Trophoblast cell (in vitro differentiated cells and primary cell): Measurements from ENCODE around the gene FNDC3A.
A peak's percentile ranks its signal among the peaks of the same experiment; 100 is the strongest.

Experiments
- DNase-seq, 2 donors: peaks; one replicate each; pipeline ENCODE4 v3.0.0-alpha.2; 2016
- H2AFZ ChIP-seq: 2 replicates; pipeline ENCODE4 v1.6.1; 2013; ENCODE audit warnings: low read length, moderate library complexity, mild to moderate bottlenecking; ENCODE audit not compliant: insufficient read depth, poor library complexity
- H2AK5ac ChIP-seq: 2 replicates; pipeline ENCODE4 v1.6.1; 2013; ENCODE audit warnings: mild to moderate bottlenecking, low read length
- H2BK120ac ChIP-seq: 2 replicates; pipeline ENCODE4 v1.6.1; 2013; ENCODE audit warnings: low read length, mild to moderate bottlenecking, moderate library complexity; ENCODE audit not compliant: insufficient read depth, poor library complexity
- H2BK12ac ChIP-seq: 2 replicates; pipeline ENCODE4 v1.6.1; 2013; ENCODE audit warnings: mild to moderate bottlenecking, low read length, moderate library complexity
- H2BK5ac ChIP-seq: 2 replicates; pipeline ENCODE4 v1.6.1; 2013; ENCODE audit warnings: low read length, low read depth, moderate library complexity, mild to moderate bottlenecking; ENCODE audit not compliant: poor library complexity
- H3K14ac ChIP-seq: 2 replicates; pipeline ENCODE4 v1.6.1; 2013; ENCODE audit warnings: mild to moderate bottlenecking, low read length
- H3K18ac ChIP-seq: 2 replicates; pipeline ENCODE4 v1.6.1; 2013; ENCODE audit warnings: mild to moderate bottlenecking, low read length
- H3K23ac ChIP-seq: 2 replicates; pipeline ENCODE4 v1.6.1; 2013; ENCODE audit warnings: low read length
- H3K27ac ChIP-seq: 2 replicates; pipeline ENCODE4 v1.5.1; 2013; ENCODE audit warnings: low read depth, mild to moderate bottlenecking, inconsistent platforms, low read length, moderate library complexity
- H3K27me3 ChIP-seq: 2 replicates; pipeline ENCODE4 v1.6.1; 2013; ENCODE audit warnings: inconsistent platforms, mild to moderate bottlenecking, low read length, moderate library complexity; ENCODE audit not compliant: insufficient read depth
- H3K36me3 ChIP-seq, 2 experiments: 1 replicate in 1 of 2; 2 replicates in 1 of 2; pipeline ENCODE4 v1.6.1; 2013; ENCODE audit warnings: low read length in 2 of 2, mild to moderate bottlenecking in 2 of 2, moderate library complexity in 1 of 2; ENCODE audit not compliant: insufficient read depth in 2 of 2, control insufficient read depth in 1 of 2
- H3K4ac ChIP-seq: 2 replicates; pipeline ENCODE4 v1.6.1; 2013; ENCODE audit warnings: low read depth, mild to moderate bottlenecking, low read length, moderate library complexity
- H3K4me1 ChIP-seq, 2 experiments: 1 replicate in 1 of 2; 2 replicates in 1 of 2; pipeline ENCODE4 v1.6.1; 2013; ENCODE audit warnings: low read length in 2 of 2, mild to moderate bottlenecking in 2 of 2, moderate library complexity in 1 of 2; ENCODE audit not compliant: insufficient read depth in 2 of 2, control insufficient read depth in 1 of 2
- H3K4me2 ChIP-seq: 2 replicates; pipeline ENCODE4 v1.6.1; 2013; ENCODE audit warnings: inconsistent platforms, mild to moderate bottlenecking, low read length, moderate library complexity
- H3K4me3 ChIP-seq: 2 replicates; pipeline ENCODE4 v1.5.1; 2013; ENCODE audit warnings: mild to moderate bottlenecking, low read depth, low read length, inconsistent platforms
- H3K79me1 ChIP-seq: one replicate; pipeline ENCODE4 v1.6.1; 2013; ENCODE audit warnings: low read length
- H3K79me2 ChIP-seq: 2 replicates; pipeline ENCODE4 v1.6.1; 2013; ENCODE audit warnings: low read length, mild to moderate bottlenecking; ENCODE audit not compliant: control insufficient read depth, insufficient read depth, poor library complexity
- H3K9ac ChIP-seq: 2 replicates; pipeline ENCODE4 v1.6.1; 2013; ENCODE audit warnings: mild to moderate bottlenecking, low read length
- H3K9me3 ChIP-seq: 2 replicates; pipeline ENCODE4 v1.6.1; 2013; ENCODE audit warnings: low read depth, mild to moderate bottlenecking, control low read depth, inconsistent platforms, low read length; ENCODE audit not compliant: insufficient read depth
- H4K12ac ChIP-seq: 2 replicates; pipeline ENCODE4 v1.6.1; 2013; ENCODE audit warnings: low read depth, mild to moderate bottlenecking, low read length, moderate library complexity
- H4K8ac ChIP-seq: 2 replicates; pipeline ENCODE4 v1.6.1; 2013; ENCODE audit warnings: low read depth, mild to moderate bottlenecking, low read length, moderate library complexity
- H4K91ac ChIP-seq: one replicate; pipeline ENCODE4 v1.6.1; 2013; ENCODE audit warnings: low read depth, mild to moderate bottlenecking, low read length, moderate library complexity
- WGBS: extraction: QIAGEN DNeasy Blood & Tissue Kit; methylation state at CpG from one replicate; pipeline ENCODE4 v1.1.7; 2013; ENCODE audit warnings: missing lambda C conversion rate; ENCODE audit not compliant: insufficient read length, insufficient coverage; ENCODE audit errors: extremely low coverage; 5-methylcytosine and 5-hydroxymethylcytosine counted together

Gene FNDC3A

DNA sequence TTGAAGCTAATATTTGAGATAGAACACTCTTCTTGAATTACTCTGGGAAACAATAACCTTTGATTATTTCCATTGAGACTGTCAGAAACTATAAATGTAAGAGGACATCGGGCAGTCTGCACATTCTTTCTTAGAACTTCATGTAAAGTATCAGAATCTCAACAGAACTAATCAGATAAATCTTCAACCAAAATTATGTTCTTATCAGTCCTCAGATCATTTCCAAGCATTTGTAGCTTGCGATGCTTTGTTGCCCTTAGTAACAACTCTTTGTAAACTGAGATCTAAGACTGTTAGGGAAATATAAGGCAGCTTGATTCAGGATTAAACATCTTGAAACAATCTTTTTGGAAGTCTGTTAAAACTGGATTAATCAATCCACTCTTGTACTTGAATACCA is 70.3 kb downstream of the FNDC3A start:
- H3K4me3 ChIP-seq: no peak overlapping the region
- no peak overlapping the region for H2AFZ ChIP-seq
- no peak overlapping the region for H3K4me2 ChIP-seq
- no peaks in the 10 kb centered on the region for H3K79me2 ChIP-seq
- peak in 1 of 2 donors; percentile 73 for DNase-seq
- H2BK12ac ChIP-seq: no peak overlapping the region
- H3K18ac ChIP-seq: no peak overlapping the region
- no peak overlapping the region for H3K4ac ChIP-seq
- no peak overlapping the region for H3K27ac ChIP-seq
- no peak overlapping the region for H3K14ac ChIP-seq
- H3K9ac ChIP-seq: no peak overlapping the region
- no CpG with 5 or more reads among the region's 2 CpGs for WGBS
- H3K4me1 ChIP-seq: no peaks in the 10 kb centered on the region
- H4K12ac ChIP-seq: no peak overlapping the region
- no peaks in the 10 kb centered on the region for H3K27me3 ChIP-seq
- H3K36me3 ChIP-seq: peaks cover 0 to 3% of the 10 kb centered on the region in 2 experiments
- H2BK120ac ChIP-seq: no peak overlapping the region
- H4K8ac ChIP-seq: no peak overlapping the region
- no peak overlapping the region for H4K91ac ChIP-seq
- H3K9me3 ChIP-seq: no peaks in the 10 kb centered on the region
- no peak overlapping the region for H3K23ac ChIP-seq
- no peak overlapping the region for H2AK5ac ChIP-seq
- H2BK5ac ChIP-seq: no peak overlapping the region
- H3K79me1 ChIP-seq: no peaks in the 10 kb centered on the region

DNA sequence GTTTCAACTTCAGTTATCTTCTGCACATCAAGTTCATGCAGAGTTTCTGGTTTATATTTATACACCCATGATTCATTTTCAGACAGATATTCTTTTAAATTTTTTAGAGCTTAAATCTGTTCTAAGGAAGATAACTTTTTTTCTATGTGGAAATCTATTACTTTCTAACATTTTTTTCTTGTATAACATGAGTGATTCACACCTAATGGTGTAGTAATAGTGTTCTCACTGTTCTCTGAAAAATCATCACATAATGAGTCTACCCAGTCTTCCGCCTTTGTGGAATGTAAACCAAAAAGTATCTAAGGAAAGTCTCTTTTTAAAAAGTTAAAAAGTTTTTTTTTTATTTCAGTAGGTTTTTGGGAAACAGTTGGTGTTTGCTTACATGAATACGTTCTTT is 70.8 kb downstream of the FNDC3A start:
- H3K27ac ChIP-seq: no peak overlapping the region
- H3K79me1 ChIP-seq: no peaks in the 10 kb centered on the region
- peaks cover 0 to 3% of the 10 kb centered on the region in 2 experiments for H3K36me3 ChIP-seq
- no peaks in the 10 kb centered on the region for H3K4me1 ChIP-seq
- H3K4me2 ChIP-seq: no peak overlapping the region
- no CpG with 5 or more reads among the region's 2 CpGs for WGBS
- H3K18ac ChIP-seq: no peak overlapping the region
- H3K14ac ChIP-seq: no peak overlapping the region
- no peak overlapping the region for H2AFZ ChIP-seq
- no peak overlapping the region for H2BK5ac ChIP-seq
- H2AK5ac ChIP-seq: no peak overlapping the region
- no peak overlapping the region for H4K8ac ChIP-seq
- DNase-seq: peak in 1 of 2 donors; percentile 45
- H2BK12ac ChIP-seq: no peak overlapping the region
- no peaks in the 10 kb centered on the region for H3K27me3 ChIP-seq
- H3K79me2 ChIP-seq: no peaks in the 10 kb centered on the region
- no peak overlapping the region for H4K12ac ChIP-seq
- no peak overlapping the region for H4K91ac ChIP-seq
- no peak overlapping the region for H2BK120ac ChIP-seq
- no peak overlapping the region for H3K4ac ChIP-seq
- H3K9ac ChIP-seq: no peak overlapping the region
- H3K9me3 ChIP-seq: no peaks in the 10 kb centered on the region
- no peak overlapping the region for H3K4me3 ChIP-seq
- no peak overlapping the region for H3K23ac ChIP-seq

DNA sequence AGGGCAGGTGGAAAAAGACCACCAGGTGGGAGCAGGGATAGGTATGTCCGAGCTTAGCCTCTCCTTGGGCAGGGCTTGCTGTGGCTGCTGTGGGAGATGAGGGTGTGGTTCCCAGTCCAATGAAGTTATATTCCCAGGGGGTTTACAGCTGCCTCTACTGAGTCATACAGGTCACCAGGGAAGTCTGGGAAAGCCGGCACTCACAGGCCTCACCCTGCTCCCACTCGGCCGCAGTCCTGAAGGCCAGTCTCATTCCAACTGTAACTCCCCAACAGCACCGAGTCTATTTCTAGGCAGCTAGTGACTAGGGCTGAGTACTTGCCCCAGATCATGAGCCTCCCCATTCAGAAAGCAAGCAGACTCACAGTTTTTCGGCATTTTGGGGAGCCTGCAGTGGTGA is 77.1 kb downstream of the FNDC3A start:
- WGBS: no CpG with 5 or more reads among the region's 6 CpGs
- H3K23ac ChIP-seq: no peak overlapping the region
- no peak overlapping the region for H3K14ac ChIP-seq
- no peak overlapping the region for H3K4me2 ChIP-seq
- H2AFZ ChIP-seq: no peak overlapping the region
- no peak overlapping the region for H2BK120ac ChIP-seq
- no peak overlapping the region for H2AK5ac ChIP-seq
- no peaks in the 10 kb centered on the region for H3K9me3 ChIP-seq
- peaks cover 3% of the 10 kb centered on the region in 2 experiments for H3K36me3 ChIP-seq
- H2BK5ac ChIP-seq: no peak overlapping the region
- no peak overlapping the region for H3K4me3 ChIP-seq
- H3K27me3 ChIP-seq: no peaks in the 10 kb centered on the region
- H3K27ac ChIP-seq: no peak overlapping the region
- no peak overlapping the region for H4K12ac ChIP-seq
- H4K8ac ChIP-seq: no peak overlapping the region
- H4K91ac ChIP-seq: no peak overlapping the region
- H3K79me1 ChIP-seq: no peaks in the 10 kb centered on the region
- no peak overlapping the region for H3K18ac ChIP-seq
- DNase-seq: peak in 1 of 2 donors; percentile 24
- no peaks in the 10 kb centered on the region for H3K79me2 ChIP-seq
- H3K4ac ChIP-seq: no peak overlapping the region
- peaks cover 0 to 4% of the 10 kb centered on the region in 2 experiments for H3K4me1 ChIP-seq
- H2BK12ac ChIP-seq: no peak overlapping the region
- no peak overlapping the region for H3K9ac ChIP-seq

DNA sequence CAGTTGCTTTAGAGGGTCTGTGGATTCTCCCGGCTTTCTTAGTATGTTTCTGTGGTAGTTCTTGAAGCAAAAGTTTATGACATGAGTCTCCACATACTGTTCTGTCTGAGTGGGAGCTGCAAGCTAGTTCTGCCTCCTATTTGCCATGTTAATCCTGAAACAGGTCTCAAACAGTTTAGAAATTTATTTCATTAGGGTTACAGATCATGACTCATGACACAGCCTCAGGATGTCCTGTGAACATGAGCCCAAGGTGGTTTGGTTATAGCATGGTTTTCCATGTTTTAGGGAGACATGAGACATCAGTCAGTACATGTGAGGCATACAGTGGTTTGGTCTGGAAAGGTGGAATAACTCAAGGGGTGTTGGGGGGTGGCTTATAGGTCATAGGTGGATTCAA is 77.5 kb downstream of the FNDC3A start:
- H3K79me2 ChIP-seq: no peaks in the 10 kb centered on the region
- H3K4me1 ChIP-seq: peaks cover 0 to 4% of the 10 kb centered on the region in 2 experiments
- no peak overlapping the region for H3K27ac ChIP-seq
- H2BK120ac ChIP-seq: no peak overlapping the region
- peaks cover 3% of the 10 kb centered on the region in 2 experiments for H3K36me3 ChIP-seq
- no peaks in the 10 kb centered on the region for H3K27me3 ChIP-seq
- no peak overlapping the region for H3K4ac ChIP-seq
- no peak overlapping the region for H3K23ac ChIP-seq
- H3K4me2 ChIP-seq: no peak overlapping the region
- no peak overlapping the region for H3K9ac ChIP-seq
- H3K4me3 ChIP-seq: no peak overlapping the region
- WGBS: no CpG with 5 or more reads among the region's 1 CpG
- H3K18ac ChIP-seq: no peak overlapping the region
- no peak overlapping the region for H2AK5ac ChIP-seq
- H3K79me1 ChIP-seq: no peaks in the 10 kb centered on the region
- H2BK12ac ChIP-seq: no peak overlapping the region
- no peak overlapping the region for H4K12ac ChIP-seq
- H2BK5ac ChIP-seq: no peak overlapping the region
- H4K8ac ChIP-seq: no peak overlapping the region
- no peak overlapping the region for H2AFZ ChIP-seq
- H4K91ac ChIP-seq: no peak overlapping the region
- no peak overlapping the region for H3K14ac ChIP-seq
- H3K9me3 ChIP-seq: no peaks in the 10 kb centered on the region
- peak in 1 of 2 donors; percentile 20 for DNase-seq
